Measurements from ENCODE around the gene FANCC. TPM values are rescaled to one million over a fixed set of nuclear protein-coding genes. Genes with fewer than 3 reads are reported as not detected.

FANCC gene
- total and polyA plus RNA-seq, 2 donors (not counting 1 experiment from before 2014, with no cell fraction given): 8.9 to 9.0 TPM

- H4K20me1 ChIP-seq (ENCODE audit: control insufficient read depth, extremely low read depth, insufficient read depth, low read length): no peaks in the 10 kb centered on the region
- no peak overlapping the region for H3K4me2 ChIP-seq (ENCODE audit: extremely low read depth, insufficient read depth, low read length)
- H3K9me3 ChIP-seq (ENCODE audit: control insufficient read depth, insufficient read depth, low read depth, low read length): no peaks in the 10 kb centered on the region
- no peak overlapping the region for H3K27ac ChIP-seq (ENCODE audit: insufficient read depth, low read length)
- no peak overlapping the region for H3K4me3 ChIP-seq (replicated peaks in 1 of 4; ENCODE audit: control extremely low read depth in 1 of 4, insufficient read depth in 1 of 4, low read depth in 3 of 4, low read length in 4 of 4)
- H2AFZ ChIP-seq (ENCODE audit: low read length): no peak overlapping the region
- H3K79me2 ChIP-seq (ENCODE audit: control insufficient read depth, insufficient read depth, low read length): no peaks in the 10 kb centered on the region
- no peak for TF ChIP-seq CTCF (conservative IDR thresholded peaks at IDR 0.05 in 1 of 2, IDR thresholded peaks at IDR 0.05 in 1 of 2; ENCODE audit: low read depth in 1 of 2, low read length in 2 of 2)
- TF ChIP-seq EZH2 (IDR thresholded peaks at IDR 0.05; ENCODE audit: low read length, missing control alignments): no peak
- H3K36me3 ChIP-seq (ENCODE audit: control insufficient read depth, insufficient read depth, low read length): no peaks in the 10 kb centered on the region
- no peak overlapping the region for H3K9ac ChIP-seq (ENCODE audit: insufficient read depth, low read length)
- no peaks in the 10 kb centered on the region for H3K4me1 ChIP-seq (ENCODE audit: control insufficient read depth, extremely low read depth, insufficient read depth, low read length)
- no peak for DNase-seq (ENCODE audit: low read depth in 2 of 2)
- no peaks in the 10 kb centered on the region for H3K27me3 ChIP-seq (ENCODE audit: control insufficient read depth, insufficient read depth, low read length)
Measured at GRCh38 chr9:95249986-95250385, 67.5 kb downstream of the FANCC start.

GRCh38 chr9:95246547-95246946, 71.0 kb downstream of the FANCC start:
- Histone ChIP-seq H3K36me3 (ENCODE audit: control insufficient read depth, insufficient read depth, low read length) (no peaks in the 10 kb centered on the region), H4K20me1 (ENCODE audit: control insufficient read depth, extremely low read depth, insufficient read depth, low read length) (no peaks in the 10 kb centered on the region), H3K79me2 (ENCODE audit: control insufficient read depth, insufficient read depth, low read length) (no peaks in the 10 kb centered on the region), H3K9ac (ENCODE audit: insufficient read depth, low read length) (no peak overlapping the region), H3K4me1 (ENCODE audit: control insufficient read depth, extremely low read depth, insufficient read depth, low read length) (no peaks in the 10 kb centered on the region), H3K9me3 (ENCODE audit: control insufficient read depth, insufficient read depth, low read depth, low read length) (no peaks in the 10 kb centered on the region), H3K4me2 (ENCODE audit: extremely low read depth, insufficient read depth, low read length) (no peak overlapping the region), H3K4me3 (replicated peaks in 1 of 4; ENCODE audit: control extremely low read depth in 1 of 4, insufficient read depth in 1 of 4, low read depth in 3 of 4, low read length in 4 of 4) (no peak overlapping the region), H2AFZ (ENCODE audit: low read length) (no peak overlapping the region), H3K27ac (ENCODE audit: insufficient read depth, low read length) (no peak overlapping the region), H3K27me3 (ENCODE audit: control insufficient read depth, insufficient read depth, low read length) (no peaks in the 10 kb centered on the region)
- DNase-seq (ENCODE audit: low read depth in 2 of 2): no peak
- TF ChIP-seq CTCF (conservative IDR thresholded peaks at IDR 0.05 in 1 of 2, IDR thresholded peaks at IDR 0.05 in 1 of 2; ENCODE audit: low read depth in 1 of 2, low read length in 2 of 2) (no peak), EZH2 (IDR thresholded peaks at IDR 0.05; ENCODE audit: low read length, missing control alignments) (no peak)

GRCh38 chr9:95242613-95243012, 74.9 kb downstream of the FANCC start:
- no peaks in the 10 kb centered on the region for H4K20me1 ChIP-seq (ENCODE audit: control insufficient read depth, extremely low read depth, insufficient read depth, low read length)
- H3K4me2 ChIP-seq (ENCODE audit: extremely low read depth, insufficient read depth, low read length): no peak overlapping the region
- H3K9me3 ChIP-seq (ENCODE audit: control insufficient read depth, insufficient read depth, low read depth, low read length): no peaks in the 10 kb centered on the region
- no peaks in the 10 kb centered on the region for H3K79me2 ChIP-seq (ENCODE audit: control insufficient read depth, insufficient read depth, low read length)
- H3K36me3 ChIP-seq (ENCODE audit: control insufficient read depth, insufficient read depth, low read length): no peaks in the 10 kb centered on the region
- TF ChIP-seq CTCF (conservative IDR thresholded peaks at IDR 0.05 in 1 of 2, IDR thresholded peaks at IDR 0.05 in 1 of 2; ENCODE audit: low read depth in 1 of 2, low read length in 2 of 2) (no peak), EZH2 (IDR thresholded peaks at IDR 0.05; ENCODE audit: low read length, missing control alignments) (no peak)
- no peaks in the 10 kb centered on the region for H3K4me1 ChIP-seq (ENCODE audit: control insufficient read depth, extremely low read depth, insufficient read depth, low read length)
- H3K9ac ChIP-seq (ENCODE audit: insufficient read depth, low read length): no peak overlapping the region
- H3K27ac ChIP-seq (ENCODE audit: insufficient read depth, low read length): no peak overlapping the region
- H2AFZ ChIP-seq (ENCODE audit: low read length): no peak overlapping the region
- no peak overlapping the region for H3K4me3 ChIP-seq (replicated peaks in 1 of 4; ENCODE audit: control extremely low read depth in 1 of 4, insufficient read depth in 1 of 4, low read depth in 3 of 4, low read length in 4 of 4)
- no peak for DNase-seq (ENCODE audit: low read depth in 2 of 2)
- no peaks in the 10 kb centered on the region for H3K27me3 ChIP-seq (ENCODE audit: control insufficient read depth, insufficient read depth, low read length)
